GM18858 (cell line): Measurements from ENCODE around the gene AP1S1.
"Not testable (repeated sequence)": the region's sequence is repeated elsewhere in the genome, so short reads cannot be mapped to it uniquely, and the experiment has no call there.

Source experiments
- ATAC-seq: cut with Tn5 transposase; IDR thresholded peaks from one replicate; pipeline ENCODE4 v1.9.1; 2021; ENCODE audit not compliant: unreplicated experiment

Gene AP1S1

DNA sequence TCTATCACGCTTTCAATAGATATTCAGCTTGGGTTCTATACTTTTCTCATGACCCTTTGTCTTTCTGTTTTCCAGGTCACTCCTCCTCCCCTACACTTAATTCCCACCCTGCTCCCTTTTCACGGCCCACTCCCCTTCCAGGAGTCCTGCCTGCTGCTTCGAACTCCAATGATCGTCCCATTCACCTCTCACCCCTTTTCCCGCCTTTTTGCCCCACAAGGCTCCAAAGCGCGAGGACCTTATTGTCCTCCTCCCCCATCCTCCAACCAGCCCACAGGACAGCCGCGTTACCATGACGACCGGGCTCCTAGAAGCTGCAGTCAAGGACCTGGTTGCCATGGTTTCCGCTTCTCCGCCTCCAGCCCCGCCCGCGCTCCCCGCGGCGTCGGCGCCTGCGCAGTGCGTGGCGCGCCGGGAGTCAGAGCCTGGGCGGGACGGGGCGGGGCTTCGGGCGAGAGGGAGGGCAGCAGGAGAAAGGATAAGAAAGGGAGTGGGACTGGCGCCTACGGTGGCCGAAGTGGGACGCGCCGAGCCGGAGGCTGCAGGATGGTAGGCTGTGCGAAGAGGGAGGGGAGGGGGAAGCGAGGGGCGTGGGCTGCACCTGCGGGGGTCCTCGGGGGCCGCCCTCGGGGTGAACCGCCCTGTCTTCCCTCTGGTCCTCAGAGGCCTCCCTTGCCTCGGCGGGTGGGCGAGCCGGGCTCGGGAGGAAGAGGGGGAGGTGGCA, at the start of gene AP1S1:
TSS of gene AP1S1 (plus strand) at position 508 of the 724 bp plus-strand sequence. CDS start at position 547, 39 bp downstream.
- ATAC-seq: no peak

DNA sequence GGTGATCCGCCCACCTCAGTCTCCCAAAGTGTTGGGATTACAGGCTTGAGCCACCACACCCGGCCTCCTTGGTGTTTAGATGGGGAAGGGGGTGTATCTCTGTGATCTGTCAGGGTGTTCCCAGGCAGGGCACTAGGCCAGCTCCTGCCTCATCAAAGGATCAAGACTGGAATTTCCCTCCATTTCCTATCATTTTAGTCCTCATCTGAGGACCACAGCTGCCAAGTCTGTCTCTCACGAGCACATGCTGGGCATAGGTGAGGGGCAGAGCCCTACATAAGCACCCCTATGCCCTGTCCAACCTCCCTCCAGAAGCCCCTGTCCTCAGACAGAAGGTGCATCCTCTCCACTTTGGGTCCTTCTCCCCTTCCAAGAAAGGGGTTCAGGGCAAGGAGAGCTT, 49.5 kb upstream of the AP1S1 start:
- no peak for ATAC-seq

DNA sequence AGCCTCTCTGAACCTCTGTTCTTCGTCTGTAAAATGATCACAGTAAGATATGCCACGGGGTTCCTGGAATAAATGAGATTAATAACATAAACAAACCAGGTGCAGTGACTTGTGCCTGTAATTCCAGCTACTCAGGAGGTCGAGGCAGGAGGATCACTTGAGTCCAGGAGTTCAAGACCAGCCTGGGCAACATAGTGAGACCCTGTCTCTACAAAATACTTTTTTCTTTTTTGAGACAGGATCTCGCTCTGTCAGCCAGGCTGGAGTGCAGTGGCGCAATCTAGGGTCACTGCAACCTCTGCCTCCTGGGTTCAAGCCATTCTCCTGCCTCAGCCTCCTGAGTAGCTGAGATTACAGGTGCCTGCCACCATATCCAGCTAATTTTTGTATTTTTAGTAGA, 49.0 kb upstream of the AP1S1 start:
- not testable (repeated sequence) for ATAC-seq

DNA sequence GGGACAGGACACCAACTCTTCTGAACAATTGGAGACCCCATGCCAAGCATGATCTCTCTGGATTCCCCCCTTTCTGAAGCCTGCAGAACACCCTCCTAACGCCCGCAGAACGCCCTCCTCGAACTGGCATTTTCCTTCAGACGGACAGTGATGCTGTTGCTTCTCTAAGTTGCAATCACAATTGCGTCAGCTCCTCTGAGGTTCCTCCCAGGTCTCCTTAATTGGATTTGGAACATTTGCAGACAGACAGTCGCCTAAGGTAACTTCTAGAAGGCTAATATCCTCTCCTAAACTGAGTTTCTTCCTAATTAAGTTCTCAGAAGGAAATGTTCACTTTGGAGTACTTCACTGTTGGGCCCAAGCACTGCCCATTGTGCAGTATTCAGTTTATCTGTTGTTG, 47.9 kb upstream of the AP1S1 start:
- no peak for ATAC-seq

DNA sequence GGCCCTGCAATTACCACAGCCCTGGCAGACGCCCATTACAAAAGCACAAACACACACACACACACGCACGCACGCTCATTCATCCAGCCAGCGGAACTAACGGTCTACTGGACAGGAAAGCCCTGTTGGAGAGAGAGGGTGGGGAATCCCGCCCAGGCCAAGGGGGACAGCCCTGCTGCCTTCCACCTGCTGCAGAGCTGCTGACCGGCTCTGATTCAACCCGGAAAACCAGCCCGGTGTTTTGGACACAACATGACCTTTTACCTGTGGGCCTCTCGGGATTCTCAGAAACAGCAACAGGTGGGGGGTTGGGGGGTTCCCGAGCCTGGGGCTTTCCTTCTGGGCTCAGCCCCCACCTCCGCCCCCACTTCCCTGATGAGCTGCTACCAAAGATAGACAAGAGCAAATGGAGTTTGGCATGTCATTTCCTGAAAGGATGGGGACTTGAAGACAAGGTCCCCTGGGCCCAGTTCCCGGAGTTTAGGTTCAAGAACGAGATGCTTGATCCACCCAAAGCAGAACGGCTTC, 45.9 kb upstream of the AP1S1 start:
- no peak for ATAC-seq

DNA sequence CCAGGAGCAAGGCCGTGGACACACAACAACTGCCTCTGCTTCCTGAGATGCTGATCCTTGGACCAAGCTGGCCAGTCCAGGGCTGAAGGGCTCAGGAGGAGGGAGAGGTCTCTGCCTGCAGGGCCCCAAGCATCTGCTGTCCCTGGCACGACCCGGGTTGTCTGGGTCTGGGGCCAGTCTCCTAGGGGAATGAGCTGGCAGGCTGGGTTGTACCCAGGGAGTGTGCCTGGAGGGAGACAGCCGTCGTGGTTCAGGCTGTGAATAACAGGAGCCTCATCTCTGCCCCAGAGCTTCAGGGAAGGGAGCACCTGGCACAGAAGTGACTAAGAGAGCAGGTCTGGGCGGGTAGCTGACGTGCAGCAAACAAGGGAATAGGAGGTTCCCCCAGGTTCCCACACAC, 45.3 kb upstream of the AP1S1 start:
- no peak for ATAC-seq

DNA sequence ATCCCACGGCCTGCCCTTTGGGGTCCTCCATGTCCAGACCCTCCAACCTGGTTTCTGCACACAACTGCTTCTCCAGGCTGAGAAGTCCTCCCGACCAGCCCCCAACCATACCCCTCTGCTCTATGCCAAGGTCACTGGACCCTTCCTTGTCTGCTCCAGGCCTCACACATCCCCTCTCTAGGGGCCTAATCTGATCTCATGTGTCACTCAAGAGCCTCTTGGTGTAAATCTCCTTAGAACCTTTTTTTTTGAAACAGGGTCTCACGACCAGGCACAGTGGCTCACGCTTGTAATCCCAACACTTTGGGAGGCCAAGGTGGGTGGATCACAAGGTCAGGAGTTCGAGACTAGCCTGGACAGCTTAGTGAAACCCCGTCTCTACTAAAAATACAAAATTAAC, 44.9 kb upstream of the AP1S1 start:
- no peak for ATAC-seq

DNA sequence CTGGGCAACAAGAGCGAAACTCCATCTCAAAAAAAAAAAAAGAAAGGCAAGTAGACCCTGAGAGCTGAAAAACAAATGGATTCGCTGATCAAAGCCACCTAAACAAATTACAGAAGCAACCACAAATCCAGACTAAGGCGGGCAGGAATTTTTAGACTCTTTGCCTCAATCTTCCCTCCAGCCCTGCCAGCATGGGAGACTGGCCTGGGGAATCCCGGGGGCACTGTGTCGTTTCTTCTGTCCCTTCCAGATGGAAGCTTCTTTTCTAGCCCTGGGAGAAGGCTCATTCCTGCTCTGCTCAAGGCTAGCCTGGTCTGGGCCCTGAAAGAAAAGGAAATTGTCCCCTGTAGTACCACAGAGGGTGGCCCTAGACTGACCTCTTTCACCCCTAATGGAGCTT, 43.0 kb upstream of the AP1S1 start:
- no peak for ATAC-seq

DNA sequence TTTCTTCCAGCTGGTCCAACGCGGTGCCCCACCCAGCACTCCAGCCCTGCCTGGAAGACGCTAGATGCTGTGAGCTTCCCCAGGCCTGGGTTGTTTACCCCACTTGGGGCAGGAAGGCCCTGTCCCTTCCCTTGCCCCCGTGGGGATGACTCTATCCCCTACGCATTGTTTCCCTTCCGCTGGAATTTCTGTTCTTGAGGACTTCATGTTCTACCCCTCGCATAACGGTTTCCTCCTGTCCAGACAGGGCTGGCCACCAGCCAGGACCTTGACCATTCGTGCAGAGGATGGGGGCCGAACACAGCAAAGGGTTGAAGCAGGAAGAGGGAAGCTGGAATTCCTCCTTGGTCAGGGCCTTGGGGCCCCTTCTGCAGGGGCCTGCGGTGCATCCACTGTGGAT, 42.0 kb upstream of the AP1S1 start:
- ATAC-seq: no peak

DNA sequence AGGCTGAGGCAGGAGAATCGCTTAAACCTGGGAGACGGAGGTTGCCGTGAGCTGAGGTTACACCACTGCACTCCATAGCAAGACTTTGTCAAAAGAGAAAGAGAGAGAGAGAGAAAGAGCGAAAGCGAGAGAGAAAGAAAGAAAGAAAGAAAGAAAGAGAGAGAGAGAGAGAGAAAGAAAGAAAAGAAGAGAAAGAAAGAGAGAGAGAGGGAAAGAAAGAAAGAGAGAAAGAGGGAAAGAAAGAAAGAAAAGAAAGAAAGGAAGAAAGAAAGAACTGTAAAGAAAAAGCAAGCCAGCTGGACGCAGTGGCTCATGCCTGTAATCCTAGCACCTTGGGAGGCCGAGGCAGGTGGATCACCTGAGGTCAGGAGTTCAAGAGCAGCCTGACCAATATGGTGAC, 41.1 kb upstream of the AP1S1 start:
- ATAC-seq: not testable (repeated sequence)

DNA sequence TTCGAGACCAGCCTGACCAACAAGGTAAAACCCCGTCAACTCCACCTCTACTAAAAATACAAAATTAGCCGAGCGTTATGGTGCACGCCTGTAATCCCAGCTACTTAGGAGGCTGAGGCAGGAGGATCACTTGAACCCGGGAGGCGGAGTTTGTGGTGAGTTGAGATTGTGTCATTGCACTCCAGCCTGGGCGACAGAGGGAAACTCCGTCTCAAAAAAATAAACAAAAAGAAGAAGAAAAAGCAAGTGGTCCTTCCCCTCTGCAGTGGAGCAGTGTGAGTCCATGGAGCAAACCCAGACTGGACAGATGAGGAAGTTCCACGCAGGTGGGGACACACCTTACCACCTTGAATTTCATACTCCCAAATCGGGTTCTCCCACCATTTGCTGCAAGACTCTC, 40.4 kb upstream of the AP1S1 start:
- ATAC-seq: no peak

DNA sequence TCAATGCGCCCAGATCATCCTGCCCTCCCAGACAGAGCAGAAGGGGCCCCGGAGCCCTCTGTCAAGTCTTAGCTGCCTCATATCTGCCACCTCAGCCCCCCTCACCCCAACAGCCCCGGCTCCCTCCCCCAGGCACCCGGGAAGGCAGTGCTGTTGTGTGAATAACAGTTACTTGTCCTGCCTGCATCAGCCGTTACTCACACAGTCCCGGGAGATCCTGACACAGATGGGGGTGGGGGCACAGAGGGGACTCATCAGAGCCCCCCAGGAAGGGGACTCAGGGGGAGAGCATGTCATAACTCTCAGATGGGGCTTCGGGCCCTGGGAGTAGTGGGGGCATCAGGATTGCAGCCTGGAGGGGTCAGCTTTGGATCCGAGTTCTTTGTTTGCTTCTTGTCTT, 39.8 kb upstream of the AP1S1 start:
- no peak for ATAC-seq

DNA sequence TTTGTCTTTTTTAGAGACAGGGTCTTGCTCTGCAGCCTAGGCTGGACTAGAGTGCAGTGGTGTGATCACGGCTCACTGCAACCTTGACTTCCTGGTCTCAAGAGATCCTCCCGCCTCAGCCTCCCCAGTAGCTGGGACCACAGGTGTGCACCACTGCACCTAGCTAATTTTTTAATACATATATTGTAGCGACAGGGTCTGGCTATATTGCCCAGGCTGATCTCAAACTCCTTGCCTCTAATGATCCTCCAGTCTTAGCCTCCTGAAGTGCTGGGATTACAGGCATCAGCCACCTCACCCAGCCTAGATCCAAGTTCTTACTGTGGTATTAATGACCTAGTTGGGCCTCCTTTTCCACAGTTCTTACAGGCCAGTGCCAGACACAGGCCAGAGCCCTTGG, 39.1 kb upstream of the AP1S1 start:
- no peak for ATAC-seq

DNA sequence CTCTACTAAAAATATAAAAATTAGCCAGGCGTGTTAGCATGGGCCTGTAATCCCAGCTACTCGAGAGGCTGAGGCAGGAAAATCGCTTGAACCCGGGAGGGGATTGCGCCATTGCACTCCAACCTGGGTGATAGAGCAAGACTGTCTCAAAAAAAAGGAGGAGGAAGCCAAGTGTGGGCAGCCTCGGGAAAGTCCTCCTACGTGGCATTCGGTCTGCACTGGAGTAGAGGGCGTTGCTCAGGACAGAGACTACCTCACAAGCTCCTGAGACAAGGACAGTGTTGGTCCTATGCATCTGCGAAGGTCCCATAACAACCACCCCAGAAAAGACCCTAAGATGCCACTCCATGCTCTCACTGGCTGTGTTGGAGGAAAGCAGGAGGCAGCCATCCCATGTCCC, 37.4 kb upstream of the AP1S1 start:
- no peak for ATAC-seq

DNA sequence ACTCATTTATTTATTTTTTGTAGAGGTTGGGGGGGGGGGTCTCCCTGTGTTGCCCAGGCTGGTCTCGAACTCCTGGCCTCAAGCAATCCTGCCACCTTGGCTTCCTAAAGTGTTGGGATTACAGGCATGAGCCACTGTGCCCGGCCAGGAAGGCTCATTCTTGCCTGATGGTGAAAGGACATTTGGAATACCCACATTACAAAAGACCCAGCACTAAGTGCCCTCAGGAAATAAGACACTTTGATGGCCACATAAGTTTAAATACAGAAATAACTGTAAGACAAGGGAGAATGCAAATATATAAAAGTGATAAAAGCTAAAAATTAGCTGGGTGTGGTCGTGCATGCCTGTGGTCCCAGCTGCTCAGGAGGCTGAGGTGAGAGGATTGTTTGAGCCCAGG, 35.4 kb upstream of the AP1S1 start:
- ATAC-seq: no peak

DNA sequence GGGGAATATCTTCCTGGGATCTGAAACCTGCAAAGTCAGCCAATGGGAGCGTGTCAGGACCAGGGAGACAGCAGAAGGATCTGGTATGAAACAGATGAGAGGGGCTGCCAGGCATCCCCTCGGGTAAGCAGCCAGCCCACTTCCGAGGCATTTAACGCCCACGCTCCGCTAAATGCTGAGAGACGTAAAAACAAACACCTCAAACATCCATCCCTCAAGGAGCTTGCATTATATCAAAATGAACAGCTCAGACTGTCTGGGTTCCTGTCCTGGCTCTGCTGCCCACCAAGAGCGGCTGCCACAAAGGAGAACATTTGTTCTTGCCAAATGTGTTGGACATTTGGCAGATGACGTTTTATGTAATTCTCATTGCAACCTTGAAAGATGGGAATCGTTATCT, 34.4 kb upstream of the AP1S1 start:
- no peak for ATAC-seq

DNA sequence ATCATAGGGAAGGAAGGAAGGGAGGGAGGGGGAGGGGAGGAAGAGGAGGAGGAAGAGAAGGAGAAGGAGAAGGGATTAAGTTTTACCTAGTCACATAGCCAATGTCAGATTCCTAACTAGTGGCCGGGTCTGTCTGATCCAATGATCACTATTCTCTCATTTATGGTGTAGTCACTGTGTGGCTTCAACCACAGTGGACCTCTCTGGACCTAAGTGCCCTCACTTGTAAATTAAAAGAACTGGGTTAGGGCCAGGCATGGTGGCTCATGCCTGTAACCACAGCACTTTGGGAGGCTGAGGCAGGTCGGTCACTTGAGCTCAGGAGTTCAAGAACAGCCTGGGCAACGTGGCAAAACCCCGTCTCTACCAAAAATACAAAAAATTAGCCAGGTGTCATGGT, 34.0 kb upstream of the AP1S1 start:
- ATAC-seq: no peak

DNA sequence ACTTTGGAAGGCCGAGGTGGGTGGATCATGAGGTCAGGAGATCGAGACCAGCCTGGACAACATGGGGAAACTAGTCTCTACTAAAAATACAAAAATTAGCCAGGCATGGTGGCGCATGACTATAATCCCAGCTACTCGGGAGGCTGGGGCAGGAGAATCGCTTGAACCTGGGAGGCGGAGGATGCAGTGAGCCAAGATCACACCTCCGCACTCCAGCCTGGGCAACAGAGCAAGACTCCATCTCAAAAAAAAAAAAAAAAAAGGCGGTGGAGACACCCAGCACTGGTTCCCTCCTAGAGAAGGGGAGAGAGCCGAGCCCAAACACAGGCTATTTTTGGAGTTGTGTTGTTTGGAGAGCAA, 32.7 kb upstream of the AP1S1 start:
- not testable (repeated sequence) for ATAC-seq

DNA sequence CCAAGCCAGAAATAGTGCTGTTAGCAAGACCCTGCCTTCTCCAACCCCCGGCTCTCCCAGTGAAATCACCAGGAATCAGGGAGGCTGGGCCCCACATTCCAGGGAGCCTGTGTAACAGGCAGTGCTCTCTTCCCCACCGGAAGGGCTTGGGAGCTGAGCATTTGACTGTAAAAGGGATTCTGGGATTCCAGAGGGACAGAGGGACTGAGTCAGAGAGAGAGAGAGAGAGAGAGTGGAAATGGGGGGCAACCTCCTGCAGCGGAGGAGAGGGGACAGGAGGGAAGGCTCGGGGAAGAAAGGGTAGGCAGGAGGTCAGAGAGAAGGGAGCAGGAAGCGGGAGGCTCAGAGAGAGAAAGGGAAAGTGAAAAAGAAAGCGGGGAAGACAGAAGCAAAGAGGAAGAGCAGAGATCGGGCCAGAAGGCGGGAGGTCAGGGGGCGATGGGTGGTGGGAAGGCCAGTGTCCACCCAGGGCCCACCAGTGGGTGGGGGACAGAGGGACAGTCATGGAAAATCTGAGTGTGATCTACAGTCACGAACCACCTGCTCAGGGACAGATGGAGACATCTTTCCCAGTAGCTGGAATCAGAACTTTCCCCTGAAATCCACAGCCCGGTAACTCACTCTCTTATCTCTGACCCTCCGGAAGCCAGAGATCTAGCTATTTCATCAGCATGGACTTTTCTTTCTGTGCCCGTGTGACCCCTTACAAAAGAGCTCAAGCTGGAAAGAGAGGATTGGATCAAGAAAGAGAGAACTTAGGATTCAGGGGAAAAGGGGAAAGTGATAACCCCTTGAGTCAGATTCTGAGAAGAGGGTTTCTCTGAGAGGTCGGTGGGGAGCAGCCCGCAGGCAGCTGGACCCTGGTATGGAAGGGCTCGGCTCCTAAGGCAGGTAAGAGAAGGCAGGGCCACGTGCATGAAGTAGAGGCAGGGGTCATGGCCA, 32.0 kb upstream of the AP1S1 start:
- no peak for ATAC-seq

DNA sequence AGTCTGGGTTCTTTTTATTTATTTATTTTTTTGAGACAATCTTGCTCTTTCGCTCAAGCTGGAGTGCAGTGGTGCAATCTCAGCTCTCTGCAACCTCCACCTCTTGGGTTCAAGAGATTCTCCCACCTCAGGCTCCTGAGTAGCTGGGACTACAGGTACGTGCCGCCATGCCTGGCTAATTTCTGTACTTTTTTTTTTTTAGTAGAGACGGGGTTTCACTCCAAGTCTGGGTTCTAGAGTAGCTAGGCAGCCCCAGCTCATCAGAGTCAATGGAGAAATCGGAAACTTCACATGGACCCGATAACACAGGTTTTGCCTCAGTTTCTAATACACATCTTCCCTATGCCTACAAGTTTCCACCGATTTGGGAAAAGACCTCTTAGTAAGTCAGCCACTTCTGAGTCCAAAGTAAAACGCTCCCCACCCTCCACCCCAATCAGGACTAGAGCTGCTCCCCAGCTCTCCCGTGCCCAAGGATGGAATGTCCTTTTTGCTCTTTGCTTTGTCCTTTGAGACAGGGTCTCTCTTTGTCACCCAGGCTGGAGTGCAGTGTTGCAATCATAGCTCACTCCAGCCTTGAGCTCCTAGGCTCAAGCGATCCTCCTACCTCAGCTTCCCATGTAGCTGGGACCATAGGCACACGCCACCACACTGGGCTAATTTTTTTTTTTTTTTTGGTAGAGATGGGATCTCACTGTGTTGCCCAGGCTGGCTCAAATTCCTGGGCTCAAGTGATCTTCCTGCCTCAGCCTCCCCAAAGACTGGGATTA, 31.2 kb upstream of the AP1S1 start:
- ATAC-seq: no peak

DNA sequence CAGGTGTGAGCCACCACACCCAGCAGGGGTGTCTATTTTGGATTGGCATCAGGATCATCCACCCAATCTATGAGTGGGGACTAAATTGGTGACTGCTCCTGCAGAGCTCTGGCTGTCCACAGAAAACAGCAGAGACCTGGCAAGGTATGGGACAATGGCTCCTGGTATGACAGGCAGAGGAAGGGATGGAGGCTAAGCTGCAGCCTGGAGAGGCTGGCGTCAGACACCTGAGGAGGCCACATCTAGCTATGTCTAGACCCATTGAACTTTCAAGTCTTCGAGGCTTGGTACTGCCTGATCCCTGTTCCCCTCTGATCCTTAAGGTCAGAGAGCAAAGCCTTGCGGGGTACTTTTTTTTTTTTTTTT, 30.6 kb upstream of the AP1S1 start:
- ATAC-seq: no peak
